SU-DHL-6 (cell line): Measurements from ENCODE around the gene STAM2.

ENCODE experiments used
- H2AFZ ChIP-seq: fragments of 200-600 bp; sonication (generic); 2 replicates; pipeline ENCODE4 v1.6.1; 2014; ENCODE audit warnings: low read depth, mild to moderate bottlenecking, moderate library complexity, mixed read lengths, antibody characterized with exemption, low read length; ENCODE audit not compliant: severe bottlenecking
- H3F3A ChIP-seq: fragments of 200-600 bp; shearing (Covaris generic); 2 replicates; pipeline ENCODE4 v1.6.0; 2016; ENCODE audit warnings: antibody characterized with exemption, mild to moderate bottlenecking; ENCODE audit not compliant: insufficient read depth
- H3K27ac ChIP-seq: fragments of 200-600 bp; sonication (generic); 2 replicates; pipeline ENCODE4 v1.5.1; 2016; ENCODE audit warnings: low read depth, mild to moderate bottlenecking, low read length, moderate library complexity, mixed read lengths
- H3K27me3 ChIP-seq: fragments of 200-600 bp; sonication (generic), shearing (Covaris generic); 2 replicates; pipeline ENCODE4 v1.6.0; 2014; ENCODE audit warnings: mild to moderate bottlenecking, low read length
- H3K36me3 ChIP-seq: fragments of 200-600 bp; sonication (generic); 2 replicates; pipeline ENCODE4 v1.6.1; 2014; ENCODE audit warnings: mild to moderate bottlenecking, low read length, mixed read lengths
- H3K4me2 ChIP-seq: fragments of 300-600, 200-600 bp; shearing (Covaris generic), sonication (generic); 2 replicates; pipeline ENCODE4 v1.6.0; 2014; ENCODE audit warnings: low read length, low read depth, mild to moderate bottlenecking; ENCODE audit not compliant: poor library complexity, severe bottlenecking
- H3K4me3 ChIP-seq: fragments of 200-600 bp; sonication (generic); 2 replicates; pipeline ENCODE4 v1.5.1; 2014; ENCODE audit warnings: antibody characterized with exemption, low read length, mild to moderate bottlenecking, mixed read lengths; ENCODE audit not compliant: insufficient read depth, poor library complexity, severe bottlenecking
- H3K79me2 ChIP-seq: fragments of 200-600 bp; sonication (generic); 2 replicates; pipeline ENCODE4 v1.6.1; 2014; ENCODE audit warnings: mild to moderate bottlenecking, low read length, moderate library complexity; ENCODE audit not compliant: insufficient read depth
- H3K9ac ChIP-seq: fragments of 200-600 bp; sonication (generic); 2 replicates; pipeline ENCODE4 v1.7.0; 2014; ENCODE audit warnings: mild to moderate bottlenecking, low read length
- H3K9me2 ChIP-seq: fragments of 200-600 bp; sonication (generic); replicated peaks from 2 replicates; pipeline ENCODE4 v1.6.1; 2014; ENCODE audit warnings: low read length; ENCODE audit not compliant: insufficient read depth
- H3K9me3 ChIP-seq: fragments of 200-600 bp; sonication (generic); 2 replicates; pipeline ENCODE4 v1.6.1; 2014; ENCODE audit warnings: low read length, mixed read lengths; ENCODE audit not compliant: insufficient read depth
- H4K20me1 ChIP-seq: fragments of 200-600 bp; sonication (generic); 2 replicates; pipeline ENCODE4 v1.6.1; 2014; ENCODE audit warnings: low read depth, mild to moderate bottlenecking, antibody characterized with exemption, low read length, moderate library complexity, mixed read lengths
- EZH2phosphoT487 ChIP-seq: fragments of 200-600 bp; sonication (generic), shearing (Covaris generic); conservative IDR thresholded peaks from 2 replicates; pipeline ENCODE4 v1.6.1; 2018; ENCODE audit warnings: mild to moderate bottlenecking, antibody characterized with exemption, low read length, moderate library complexity, mixed read lengths
- TF ChIP-seq, protein P1 (sequence below): fragments of 200-600 bp; sonication (generic); IDR thresholded peaks from one replicate; pipeline ENCODE4 v1.5.1; 2017; ENCODE audit warnings: antibody characterized with exemption, mild to moderate bottlenecking, low read length, moderate library complexity; ENCODE audit not compliant: insufficient read depth, poor library complexity, severe bottlenecking

Gene STAM2

GRCh38 chr2:152221839-152222238 lies 46.3 kb upstream of the STAM2 start:
- no peak overlapping the region for H3K4me3 ChIP-seq
- TF ChIP-seq, protein P1, sequence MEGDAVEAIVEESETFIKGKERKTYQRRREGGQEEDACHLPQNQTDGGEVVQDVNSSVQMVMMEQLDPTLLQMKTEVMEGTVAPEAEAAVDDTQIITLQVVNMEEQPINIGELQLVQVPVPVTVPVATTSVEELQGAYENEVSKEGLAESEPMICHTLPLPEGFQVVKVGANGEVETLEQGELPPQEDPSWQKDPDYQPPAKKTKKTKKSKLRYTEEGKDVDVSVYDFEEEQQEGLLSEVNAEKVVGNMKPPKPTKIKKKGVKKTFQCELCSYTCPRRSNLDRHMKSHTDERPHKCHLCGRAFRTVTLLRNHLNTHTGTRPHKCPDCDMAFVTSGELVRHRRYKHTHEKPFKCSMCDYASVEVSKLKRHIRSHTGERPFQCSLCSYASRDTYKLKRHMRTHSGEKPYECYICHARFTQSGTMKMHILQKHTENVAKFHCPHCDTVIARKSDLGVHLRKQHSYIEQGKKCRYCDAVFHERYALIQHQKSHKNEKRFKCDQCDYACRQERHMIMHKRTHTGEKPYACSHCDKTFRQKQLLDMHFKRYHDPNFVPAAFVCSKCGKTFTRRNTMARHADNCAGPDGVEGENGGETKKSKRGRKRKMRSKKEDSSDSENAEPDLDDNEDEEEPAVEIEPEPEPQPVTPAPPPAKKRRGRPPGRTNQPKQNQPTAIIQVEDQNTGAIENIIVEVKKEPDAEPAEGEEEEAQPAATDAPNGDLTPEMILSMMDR = no peak
- no peak for TF ChIP-seq EZH2phosphoT487
- no peaks in the 10 kb centered on the region for H3K27me3 ChIP-seq
- H4K20me1 ChIP-seq = no peaks in the 10 kb centered on the region
- H3K9me3 ChIP-seq = no peaks in the 10 kb centered on the region
- no peaks in the 10 kb centered on the region; the same call in 1 of the 2 replicates for H3K9me2 ChIP-seq
- no peak overlapping the region for H3K9ac ChIP-seq
- no peaks in the 10 kb centered on the region for H3K36me3 ChIP-seq
- H3K4me2 ChIP-seq = no peak overlapping the region
- H3K27ac ChIP-seq = no peak overlapping the region
- H2AFZ ChIP-seq = no peak overlapping the region
- H3F3A ChIP-seq = no peaks in the 10 kb centered on the region
- H3K79me2 ChIP-seq = no peaks in the 10 kb centered on the region

GRCh38 chr2:152219077-152219828 lies 43.7 kb upstream of the STAM2 start:
- Histone ChIP-seq H3K4me3 (no peak overlapping the region), H3K27ac (no peak overlapping the region), H3K36me3 (no peaks in the 10 kb centered on the region), H2AFZ (no peak overlapping the region), H3K9me3 (no peaks in the 10 kb centered on the region), H4K20me1 (no peaks in the 10 kb centered on the region), H3K79me2 (no peaks in the 10 kb centered on the region), H3K9ac (no peak overlapping the region), H3F3A (no peaks in the 10 kb centered on the region), H3K9me2 (no peaks in the 10 kb centered on the region; the same call in 1 of the 2 replicates), H3K4me2 (no peak overlapping the region), H3K27me3 (no peaks in the 10 kb centered on the region)
- TF ChIP-seq, protein P1 = no peak
- no peak for TF ChIP-seq EZH2phosphoT487

DNA sequence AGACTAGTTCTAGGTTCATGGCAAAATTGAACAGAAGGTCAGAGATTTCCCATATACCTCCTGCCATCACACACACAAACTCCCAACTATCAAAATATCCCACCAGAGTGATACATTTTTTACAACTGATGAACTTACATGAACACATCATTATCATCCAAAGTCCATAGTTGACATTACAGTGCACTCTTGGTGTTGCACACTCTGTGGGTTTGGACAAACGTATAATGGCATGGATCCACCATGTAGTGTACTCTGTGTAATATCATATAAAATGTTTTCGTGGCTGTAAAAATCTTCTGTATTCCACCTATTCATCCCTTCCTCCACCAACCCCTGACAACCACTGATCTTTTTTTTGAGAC lies 25.9 kb upstream of the STAM2 start:
- no peaks in the 10 kb centered on the region for H3K9me2 ChIP-seq
- no peak overlapping the region for H3K27ac ChIP-seq
- no peak overlapping the region for H3K4me2 ChIP-seq
- H3K27me3 ChIP-seq = no peaks in the 10 kb centered on the region
- H3K36me3 ChIP-seq = no peaks in the 10 kb centered on the region
- H3K4me3 ChIP-seq = no peak overlapping the region
- no peaks in the 10 kb centered on the region for H3F3A ChIP-seq
- TF ChIP-seq, protein P1 = no peak
- TF ChIP-seq EZH2phosphoT487 = no peak
- no peaks in the 10 kb centered on the region for H4K20me1 ChIP-seq
- no peaks in the 10 kb centered on the region for H3K79me2 ChIP-seq
- H3K9ac ChIP-seq = no peak overlapping the region
- no peak overlapping the region for H2AFZ ChIP-seq
- no peaks in the 10 kb centered on the region for H3K9me3 ChIP-seq
